ENCODE measurements around the gene MAPK4. TPM values are rescaled to one million over a fixed set of nuclear protein-coding genes. Genes with fewer than 3 reads are reported as not detected.

Gene MAPK4
- total and polyA plus RNA-seq, 2 of the 4 experiments (the other 2 are of a cell fraction) = not detected

DNA sequence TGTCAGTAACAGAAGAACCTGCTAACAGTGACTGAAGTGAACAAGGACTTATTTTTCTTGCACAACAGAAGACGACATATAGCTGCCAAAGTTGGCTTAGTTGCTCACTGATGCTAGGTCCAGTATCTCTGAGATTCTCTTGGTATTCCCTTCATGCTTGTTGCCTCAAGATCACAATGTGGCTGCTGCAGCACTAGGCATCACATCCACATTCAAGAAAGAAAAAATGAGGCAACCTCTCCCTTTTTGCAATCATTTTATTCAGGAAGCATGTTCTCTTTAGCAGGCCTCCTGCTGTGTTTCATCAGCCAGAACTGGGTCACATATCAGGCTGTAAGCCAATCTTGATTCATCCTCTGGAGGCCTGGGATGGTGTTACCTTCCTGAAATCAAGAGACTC lies 11.7 kb upstream of the MAPK4 start:
- no CpG with 5 or more reads among the region's 1 CpG for WGBS, 2 experiments (ENCODE audit: extremely low coverage in 2 of 2, insufficient read length in 1 of 2)
- H3K4ac ChIP-seq (ENCODE audit: low read depth, low read length) = no peak overlapping the region
- in situ Hi-C loops (cut with MboI; ENCODE audit: low sequenced_read_pairs) (no loop called here), intact Hi-C loops (cut with micrococcal nuclease) (no loop called here), dilution Hi-C loops (cut with HindIII; ENCODE audit: low sequenced_read_pairs, unreplicated experiment) (no loop called here)
- no peak for TF ChIP-seq RFX5 (IDR thresholded peaks at IDR 0.05; ENCODE audit: low read depth, low read length)
- TF ChIP-seq SMC3 (IDR thresholded peaks at IDR 0.05; ENCODE audit: low read depth, low read length) = no peak
- no peak for TF ChIP-seq RAD21 (IDR thresholded peaks at IDR 0.05; ENCODE audit: low read length)
- TF ChIP-seq, protein P1, sequence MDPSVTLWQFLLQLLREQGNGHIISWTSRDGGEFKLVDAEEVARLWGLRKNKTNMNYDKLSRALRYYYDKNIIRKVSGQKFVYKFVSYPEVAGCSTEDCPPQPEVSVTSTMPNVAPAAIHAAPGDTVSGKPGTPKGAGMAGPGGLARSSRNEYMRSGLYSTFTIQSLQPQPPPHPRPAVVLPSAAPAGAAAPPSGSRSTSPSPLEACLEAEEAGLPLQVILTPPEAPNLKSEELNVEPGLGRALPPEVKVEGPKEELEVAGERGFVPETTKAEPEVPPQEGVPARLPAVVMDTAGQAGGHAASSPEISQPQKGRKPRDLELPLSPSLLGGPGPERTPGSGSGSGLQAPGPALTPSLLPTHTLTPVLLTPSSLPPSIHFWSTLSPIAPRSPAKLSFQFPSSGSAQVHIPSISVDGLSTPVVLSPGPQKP (IDR thresholded peaks at IDR 0.05; ENCODE audit: borderline replicate concordance, low read depth, low read length) = no peak
- TF ChIP-seq BHLHE40 (IDR thresholded peaks at IDR 0.05; ENCODE audit: low read depth, low read length) = no peak
- no peak for TF ChIP-seq POLR2A (IDR thresholded peaks at IDR 0.05; ENCODE audit: low read depth, low read length)
- TF ChIP-seq MAZ (IDR thresholded peaks at IDR 0.05; ENCODE audit: borderline replicate concordance, low read depth, low read length) = no peak
- no peak for TF ChIP-seq CHD1 (IDR thresholded peaks at IDR 0.05; ENCODE audit: low read depth, low read length)
- TF ChIP-seq, protein P2, sequence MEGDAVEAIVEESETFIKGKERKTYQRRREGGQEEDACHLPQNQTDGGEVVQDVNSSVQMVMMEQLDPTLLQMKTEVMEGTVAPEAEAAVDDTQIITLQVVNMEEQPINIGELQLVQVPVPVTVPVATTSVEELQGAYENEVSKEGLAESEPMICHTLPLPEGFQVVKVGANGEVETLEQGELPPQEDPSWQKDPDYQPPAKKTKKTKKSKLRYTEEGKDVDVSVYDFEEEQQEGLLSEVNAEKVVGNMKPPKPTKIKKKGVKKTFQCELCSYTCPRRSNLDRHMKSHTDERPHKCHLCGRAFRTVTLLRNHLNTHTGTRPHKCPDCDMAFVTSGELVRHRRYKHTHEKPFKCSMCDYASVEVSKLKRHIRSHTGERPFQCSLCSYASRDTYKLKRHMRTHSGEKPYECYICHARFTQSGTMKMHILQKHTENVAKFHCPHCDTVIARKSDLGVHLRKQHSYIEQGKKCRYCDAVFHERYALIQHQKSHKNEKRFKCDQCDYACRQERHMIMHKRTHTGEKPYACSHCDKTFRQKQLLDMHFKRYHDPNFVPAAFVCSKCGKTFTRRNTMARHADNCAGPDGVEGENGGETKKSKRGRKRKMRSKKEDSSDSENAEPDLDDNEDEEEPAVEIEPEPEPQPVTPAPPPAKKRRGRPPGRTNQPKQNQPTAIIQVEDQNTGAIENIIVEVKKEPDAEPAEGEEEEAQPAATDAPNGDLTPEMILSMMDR (conservative IDR thresholded peaks at IDR 0.05; ENCODE audit: low read depth, low read length) = no peak
- no peak for TF ChIP-seq MXI1 (IDR thresholded peaks at IDR 0.05; ENCODE audit: borderline replicate concordance, low read depth, low read length)
- no peak for TF ChIP-seq NFE2L2 (IDR thresholded peaks at IDR 0.05; ENCODE audit: low read depth, low read length)
- TF ChIP-seq, protein P3, sequence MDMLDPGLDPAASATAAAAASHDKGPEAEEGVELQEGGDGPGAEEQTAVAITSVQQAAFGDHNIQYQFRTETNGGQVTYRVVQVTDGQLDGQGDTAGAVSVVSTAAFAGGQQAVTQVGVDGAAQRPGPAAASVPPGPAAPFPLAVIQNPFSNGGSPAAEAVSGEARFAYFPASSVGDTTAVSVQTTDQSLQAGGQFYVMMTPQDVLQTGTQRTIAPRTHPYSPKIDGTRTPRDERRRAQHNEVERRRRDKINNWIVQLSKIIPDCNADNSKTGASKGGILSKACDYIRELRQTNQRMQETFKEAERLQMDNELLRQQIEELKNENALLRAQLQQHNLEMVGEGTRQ (IDR thresholded peaks at IDR 0.05; ENCODE audit: low read depth, low read length) = no peak
- no peak for TF ChIP-seq FOS (IDR thresholded peaks at IDR 0.05; ENCODE audit: low read depth, low read length)
- TF ChIP-seq MAFK (IDR thresholded peaks at IDR 0.05; ENCODE audit: low read depth, low read length) = no peak
- TF ChIP-seq RCOR1 (IDR thresholded peaks at IDR 0.05; ENCODE audit: insufficient replicate concordance, low read length) = no peak
- no peak overlapping the region for H2AFZ ChIP-seq (replicated peaks; ENCODE audit: low read length, poor library complexity)
- H3K14ac ChIP-seq (replicated peaks; ENCODE audit: low read depth, low read length) = no peak overlapping the region
- ATAC-seq (ENCODE audit: low read depth) (no peak), DNase-seq (no peak)
- H3K9ac ChIP-seq (ENCODE audit: low read depth, low read length) = no peak overlapping the region
- H3K27me3 ChIP-seq (ENCODE audit: control insufficient read depth, insufficient read depth, low read length) = no peaks in the 10 kb centered on the region
- POLR2A ChIA-PET (ENCODE audit: unreplicated experiment) = no interaction called here
- no peaks in the 10 kb centered on the region for H3K79me1 ChIP-seq (ENCODE audit: low read depth in 1 of 2, low read length in 2 of 2)
- H3K4me2 ChIP-seq (ENCODE audit: low read depth, low read length) = no peak overlapping the region
- H3K9me3 ChIP-seq (ENCODE audit: control insufficient read depth, insufficient read depth, low read length) = no peaks in the 10 kb centered on the region
- H3K56ac ChIP-seq (ENCODE audit: extremely low read depth, insufficient read depth, low read length) = no peak overlapping the region
- CTCF ChIA-PET = no interaction called here
- no peak overlapping the region for H2BK15ac ChIP-seq (ENCODE audit: low read depth, low read length)
- H2BK20ac ChIP-seq (ENCODE audit: low read depth, low read length) = no peak overlapping the region
- no peaks in the 10 kb centered on the region for H3K4me1 ChIP-seq (ENCODE audit: control insufficient read depth, insufficient read depth, low read length)
- H2AK5ac ChIP-seq (ENCODE audit: low read depth, low read length) = no peak overlapping the region
- H4K5ac ChIP-seq (ENCODE audit: low read depth, low read length) = no peak overlapping the region
- no peaks in the 10 kb centered on the region for H3K36me3 ChIP-seq (ENCODE audit: control insufficient read depth, insufficient read depth, low read length)
- H3K9me1 ChIP-seq (ENCODE audit: insufficient read depth, low read length) = no peaks in the 10 kb centered on the region
- H4K8ac ChIP-seq (ENCODE audit: low read depth in 2 of 2, low read length in 2 of 2) = no peak overlapping the region
- no peak overlapping the region for H3K18ac ChIP-seq (ENCODE audit: low read depth, low read length)
- H3K23ac ChIP-seq (ENCODE audit: low read depth, low read length) = no peak overlapping the region
- no peak overlapping the region for H3K27ac ChIP-seq (ENCODE audit: insufficient read depth, low read length)
- no peak overlapping the region for H2AK9ac ChIP-seq (replicated peaks; ENCODE audit: low read depth, low read length, poor library complexity)
- H3K4me3 ChIP-seq (ENCODE audit: insufficient read depth, low read depth, low read length) = no peak overlapping the region
- no peak overlapping the region for H4K91ac ChIP-seq (ENCODE audit: insufficient read depth, low read depth, low read length)
- no peaks in the 10 kb centered on the region for H4K20me1 ChIP-seq (ENCODE audit: insufficient read depth, low read length)
- BruUV-seq (replicated peaks) = no TSS peak
- H2BK120ac ChIP-seq (ENCODE audit: low read depth, low read length) = no peak overlapping the region
- H2BK5ac ChIP-seq (ENCODE audit: low read depth, low read length, poor library complexity, severe bottlenecking) = no peak overlapping the region
